Liver (tissue), 9 donors: ENCODE data around the gene FARSA. TPM values are rescaled to one million over a fixed set of nuclear protein-coding genes. Genes with fewer than 3 reads are reported as not detected.
"Not testable (repeated sequence)": the region's sequence is repeated elsewhere in the genome, so short reads cannot be mapped to it uniquely, and the experiment has no call there.

ENCODE experiments used
- DNase-seq: peaks from one replicate; pipeline ENCODE4 v3.0.0-alpha.2; 2017; ENCODE audit warnings: low spot score
- H3K27ac ChIP-seq, 2 donors: one replicate each; pipeline ENCODE4 v1.7.0; 2013; ENCODE audit warnings: inconsistent platforms in 2 of 2, low read length in 2 of 2, control low read depth in 1 of 2, low read depth in 1 of 2, mild to moderate bottlenecking in 1 of 2
- H3K27me3 ChIP-seq, 4 donors: one replicate each; pipeline versions ENCODE4 v1.6.1 to v1.7.0; 2013; ENCODE audit warnings: low read length in 3 of 4, inconsistent platforms in 1 of 4, mild to moderate bottlenecking in 1 of 4, moderate library complexity in 1 of 4; ENCODE audit not compliant: control insufficient read depth in 4 of 4, insufficient read depth in 4 of 4
- H3K36me3 ChIP-seq, 4 donors: one replicate each; pipeline versions ENCODE4 v1.6.1 to v1.7.0; 2013; ENCODE audit warnings: low read length in 3 of 4, mild to moderate bottlenecking in 3 of 4, low read depth in 1 of 4, moderate library complexity in 1 of 4; ENCODE audit not compliant: control insufficient read depth in 4 of 4, insufficient read depth in 3 of 4
- H3K4me1 ChIP-seq, 4 donors: one replicate each; pipeline versions ENCODE4 v1.6.1 to v1.7.0; 2013; ENCODE audit warnings: low read length in 3 of 4, mild to moderate bottlenecking in 3 of 4, moderate library complexity in 1 of 4; ENCODE audit not compliant: control insufficient read depth in 4 of 4, insufficient read depth in 4 of 4
- H3K4me3 ChIP-seq, 3 donors: one replicate each; pipeline versions ENCODE4 v1.6.1 to v1.7.0; 2013; ENCODE audit warnings: low read length in 3 of 3, control low read depth in 1 of 3, low read depth in 1 of 3, mild to moderate bottlenecking in 1 of 3
- H3K9ac ChIP-seq, 2 donors: one replicate each; pipeline ENCODE4 v1.7.0; 2013; ENCODE audit warnings: low read length in 2 of 2, mild to moderate bottlenecking in 2 of 2, moderate library complexity in 2 of 2, control low read depth in 1 of 2, low read depth in 1 of 2
- H3K9me3 ChIP-seq, 4 donors: one replicate each; pipeline versions ENCODE4 v1.6.1 to v1.7.0; 2013; ENCODE audit warnings: low read length in 3 of 4; ENCODE audit not compliant: control insufficient read depth in 4 of 4
- GABPA ChIP-seq, 2 donors: IDR thresholded peaks in 1 of 2; conservative IDR thresholded peaks in 1 of 2; 2 replicates each; pipeline ENCODE4 v1.6.1; 2016; ENCODE audit warnings: antibody characterized with exemption in 2 of 2, mild to moderate bottlenecking in 1 of 2, moderate library complexity in 1 of 2
- HNF4A ChIP-seq, 2 donors: conservative IDR thresholded peaks; 2 replicates each; pipeline ENCODE4 v1.6.1; 2016; ENCODE audit warnings: antibody characterized with exemption in 2 of 2, mild to moderate bottlenecking in 2 of 2
- MAX ChIP-seq: IDR thresholded peaks from 2 replicates; pipeline ENCODE4 v1.6.1; 2016; ENCODE audit warnings: antibody characterized with exemption
- NR2F2 ChIP-seq: IDR thresholded peaks from 2 replicates; pipeline ENCODE4 v1.6.1; 2016; ENCODE audit warnings: antibody characterized with exemption
- RAD21 ChIP-seq, 2 donors: IDR thresholded peaks; 2 replicates each; pipeline ENCODE4 v1.6.1; 2016; ENCODE audit warnings: antibody characterized with exemption in 2 of 2, mild to moderate bottlenecking in 2 of 2
- REST ChIP-seq: IDR thresholded peaks from 2 replicates; pipeline ENCODE4 v1.6.1; 2016; ENCODE audit warnings: antibody characterized with exemption, mild to moderate bottlenecking
- WGBS: extraction: QIAGEN DNeasy Blood & Tissue Kit; methylation state at CpG from one replicate; pipeline ENCODE4 v1.1.7; 2013; 5-methylcytosine and 5-hydroxymethylcytosine counted together
- polyA plus RNA-seq, 2 donors: library from polyadenylated mRNA; stranded (reverse) in 1 of 2; unstranded in 1 of 2; fragments of 200-250 nt in 1 of 2; fragments of >200 nt in 1 of 2; fragmentation: Nextera tagmentation in 1 of 2; extraction: Ambion mirVana in 1 of 2; gene quantifications; one replicate each; pipeline versions ENCODE4 v1.2.1 to v1.2.3, GENCODE V29; 2013 to 2015
- total RNA-seq, 2 donors: library from RNA; depleted of rRNA; stranded (reverse); fragments of >200 nt; gene quantifications; one replicate each; pipeline ENCODE4 v1.2.3, GENCODE V29; 2014
- donor health status: healthy.
- donor health status: healthy.
- donor health status: healthy.
- donor health status: healthy.
- donor health status: healthy.

FARSA gene
- total and polyA plus RNA-seq, 4 donors = 29.8 to 50.1 (median 34.3) TPM

GRCh38 chr19:12953138-12953798 is 19.8 kb upstream of the FARSA start:
- Histone ChIP-seq H3K27ac (peak overlapping the region; percentile 20 to 43), H3K9ac (no peak overlapping the region), H3K36me3 (peaks cover 18 to 41% (median 23%) of the 10 kb centered on the region in 4 donors), H3K9me3 (no peaks in the 10 kb centered on the region), H3K27me3 (no peaks in the 10 kb centered on the region), H3K4me3 (no peak overlapping the region), H3K4me1 (peaks cover 5 to 18% (median 14%) of the 10 kb centered on the region in 4 donors)
- no peak for DNase-seq
- WGBS = 73% methylated on average over 11 of the region's 11 CpGs
- no peak for TF ChIP-seq REST
- no peak for TF ChIP-seq HNF4A (conservative IDR thresholded peaks at IDR 0.05)
- TF ChIP-seq RAD21 (IDR thresholded peaks at IDR 0.05) = no peak
- no peak for TF ChIP-seq NR2F2
- TF ChIP-seq MAX = no peak
- no peak for TF ChIP-seq GABPA (IDR thresholded peaks at IDR 0.05 in 1 of 2, conservative IDR thresholded peaks at IDR 0.05 in 1 of 2)

GRCh38 chr19:12952488-12953137 is 19.1 kb upstream of the FARSA start:
- no peaks in the 10 kb centered on the region for H3K9me3 ChIP-seq
- no peak for DNase-seq
- 80% methylated on average over 12 of the region's 12 CpGs for WGBS
- H3K4me3 ChIP-seq = no peak overlapping the region
- no peak overlapping the region for H3K9ac ChIP-seq
- peak overlapping the region; percentile 28 to 56 for H3K27ac ChIP-seq
- H3K27me3 ChIP-seq = no peaks in the 10 kb centered on the region
- no peak for TF ChIP-seq RAD21 (IDR thresholded peaks at IDR 0.05)
- peaks cover 18 to 47% (median 26%) of the 10 kb centered on the region in 4 donors for H3K36me3 ChIP-seq
- H3K4me1 ChIP-seq = peaks cover 5 to 19% (median 14%) of the 10 kb centered on the region in 4 donors

- not testable (repeated sequence) for H3K4me3 ChIP-seq, H3K27me3 ChIP-seq, H3K27ac ChIP-seq, DNase-seq, H3K9me3 ChIP-seq, H3K9ac ChIP-seq
- 93% methylated on average over 6 of the region's 6 CpGs for WGBS
- H3K36me3 ChIP-seq = peaks cover 18 to 47% (median 27%) of the 10 kb centered on the region in 4 donors
- H3K4me1 ChIP-seq = peaks cover 5 to 24% (median 17%) of the 10 kb centered on the region in 4 donors
Observed at GRCh38 chr19:12952050-12952449, 18.5 kb upstream of the FARSA start.
